Body of pancreas (tissue), 4 donors: ENCODE results near the gene ALKAL2. TPM values are rescaled to one million over a fixed set of nuclear protein-coding genes. Genes with fewer than 3 reads are reported as not detected.
A peak's percentile ranks its signal among the peaks of the same experiment; 100 is the strongest.

Experiments used
- ATAC-seq: fragments of 150-250 bp; one replicate; pipeline ENCODE4 v1.9.1; 2016
- DNase-seq, 4 donors: peaks; one replicate each; pipeline ENCODE4 v3.0.0-alpha.2; 2019
- H3K27ac ChIP-seq, 4 donors: fragments of 200-600 bp; sonication (generic); 1 replicate in 3 of 4; 2 replicates in 1 of 4; pipeline versions ENCODE4 v1.5.1 to v1.6.1; 2016 to 2019; ENCODE audit warnings: mild to moderate bottlenecking in 1 of 4, mixed read lengths in 1 of 4, moderate library complexity in 1 of 4
- H3K27me3 ChIP-seq, 2 donors: fragments of 200-600 bp; sonication (generic); one replicate each; pipeline ENCODE4 v1.6.0; 2016; ENCODE audit warnings: mild to moderate bottlenecking in 1 of 2
- H3K36me3 ChIP-seq, 2 donors: fragments of 200-600 bp; sonication (generic); replicated peaks in 1 of 2; 2 replicates each; pipeline ENCODE4 v1.5.1; 2016; ENCODE audit warnings: low read depth in 2 of 2; ENCODE audit not compliant: insufficient read depth in 1 of 2
- H3K4me1 ChIP-seq: fragments of 200-600 bp; sonication (generic); one replicate; pipeline ENCODE4 v1.6.0; 2016
- H3K4me3 ChIP-seq, 2 donors: fragments of 200-600 bp; sonication (generic); 1 replicate in 1 of 2; 2 replicates in 1 of 2; pipeline ENCODE4 v1.5.1; 2016 to 2019
- H3K9me3 ChIP-seq, 3 donors: fragments of 200-600 bp; sonication (generic); 1 replicate in 2 of 3; 2 replicates in 1 of 3; pipeline ENCODE4 v1.5.1; 2016
- CTCF ChIP-seq, 7 experiments: fragments of 450-650 bp in 4 of 7; fragments of 200-600 bp in 3 of 7; sonication (generic) in 3 of 7; IDR thresholded peaks; one replicate each; pipeline ENCODE4 v1.5.1; 2016 to 2019; ENCODE audit warnings: antibody characterized with exemption in 7 of 7
- POLR2A ChIP-seq, 3 donors: fragments of 450-650 bp; IDR thresholded peaks; one replicate each; pipeline ENCODE4 v1.6.1; 2016; ENCODE audit warnings: antibody characterized with exemption in 3 of 3, mild to moderate bottlenecking in 2 of 3
- WGBS, 2 donors: methylation state at CpG; one replicate each; pipeline ENCODE4 v1.1.5; 2017; 5-methylcytosine and 5-hydroxymethylcytosine counted together
- intact Hi-C: fragments of 100-400 bp; cut with DNase I; formaldehyde crosslinking; loops from one replicate; pipeline ENCODE4 v1.15.1; 2023
- total RNA-seq, 2 donors: library from RNA; depleted of rRNA; stranded (reverse); fragments of >200 nt; gene quantifications; one replicate each; pipeline ENCODE4 v1.1.0, GENCODE V29; 2016

The ALKAL2 gene
- total RNA-seq, 2 donors from 2014 or later: 56.6 to 104 TPM

- H3K27me3 ChIP-seq: no peaks in the 10 kb centered on the region
- no peak for TF ChIP-seq CTCF (IDR thresholded peaks at IDR 0.05)
- no peak for TF ChIP-seq POLR2A (IDR thresholded peaks at IDR 0.05)
- H3K36me3 ChIP-seq: peaks cover 0 to 7% of the 10 kb centered on the region in 2 donors
- intact Hi-C loops: no loop called here
- H3K27ac ChIP-seq: peak overlapping the region in 1 of 4 donors; percentile 8
- no peak overlapping the region for H3K4me3 ChIP-seq
- ATAC-seq (no peak), DNase-seq (no peak)
- 84 to 91% methylated on average over 7 of the region's 7 CpGs for WGBS, 2 donors
- no peaks in the 10 kb centered on the region for H3K9me3 ChIP-seq
- H3K4me1 ChIP-seq: peaks cover 35% of the 10 kb centered on the region
These were observed 33.6 kb downstream of the ALKAL2 start for GRCh38 chr2:254241-254640.

GRCh38 chr2:253202-253638, 34.7 kb downstream of the ALKAL2 start:
- DNase-seq (no peak), ATAC-seq (no peak)
- Histone ChIP-seq H3K27me3 (no peaks in the 10 kb centered on the region), H3K36me3 (peaks cover 0 to 9% of the 10 kb centered on the region in 2 donors), H3K4me3 (no peak overlapping the region), H3K4me1 (peaks cover 29% of the 10 kb centered on the region), H3K27ac (no peak overlapping the region), H3K9me3 (no peaks in the 10 kb centered on the region)
- intact Hi-C loops: no loop called here
- WGBS, 2 donors: 87 to 88% methylated on average over 8 of the region's 8 CpGs
- TF ChIP-seq POLR2A (IDR thresholded peaks at IDR 0.05): no peak
- TF ChIP-seq CTCF (IDR thresholded peaks at IDR 0.05): no peak

GRCh38 chr2:252001-252602, 35.8 kb downstream of the ALKAL2 start:
- H3K36me3 ChIP-seq: peaks cover 0 to 13% of the 10 kb centered on the region in 2 donors
- peaks cover 23% of the 10 kb centered on the region for H3K4me1 ChIP-seq
- TF ChIP-seq CTCF (IDR thresholded peaks at IDR 0.05): no peak
- TF ChIP-seq POLR2A (IDR thresholded peaks at IDR 0.05): no peak
- H3K9me3 ChIP-seq: no peaks in the 10 kb centered on the region
- no peak overlapping the region for H3K27ac ChIP-seq
- ATAC-seq: no peak
- H3K4me3 ChIP-seq: no peak overlapping the region
- 88 to 93% methylated on average over 6 of the region's 6 CpGs for WGBS, 2 donors
- intact Hi-C loops: no loop called here
- DNase-seq: no peak
- no peaks in the 10 kb centered on the region for H3K27me3 ChIP-seq

GRCh38 chr2:249538-250042, 38.3 kb downstream of the ALKAL2 start:
- 70 to 78% methylated on average over 15 of the region's 15 CpGs for WGBS, 2 donors
- peak overlapping the region in 1 of 4 donors; percentile 14 for H3K27ac ChIP-seq
- TF ChIP-seq CTCF (IDR thresholded peaks at IDR 0.05) (no peak), POLR2A (IDR thresholded peaks at IDR 0.05) (no peak)
- intact Hi-C loops: no loop called here
- H3K36me3 ChIP-seq: peaks cover 0 to 20% of the 10 kb centered on the region in 2 donors
- H3K9me3 ChIP-seq: no peaks in the 10 kb centered on the region
- no peak overlapping the region for H3K4me3 ChIP-seq
- H3K27me3 ChIP-seq: no peaks in the 10 kb centered on the region
- ATAC-seq: no peak
- peaks cover under 1% of the 10 kb centered on the region for H3K4me1 ChIP-seq
- no peak for DNase-seq

GRCh38 chr2:248724-249123, 39.2 kb downstream of the ALKAL2 start:
- H3K4me3 ChIP-seq: no peak overlapping the region
- no peaks in the 10 kb centered on the region for H3K27me3 ChIP-seq

More at GRCh38 chr2:248724-249123, 39.2 kb downstream of the ALKAL2 start:
- DNase-seq (no peak), ATAC-seq (no peak)
- WGBS, 2 donors: 80 to 86% methylated on average over 2 of the region's 2 CpGs
- Histone ChIP-seq H3K9me3 (no peaks in the 10 kb centered on the region), H3K27ac (no peak overlapping the region), H3K36me3 (peaks cover 0 to 25% of the 10 kb centered on the region in 2 donors), H3K4me1 (no peaks in the 10 kb centered on the region)
- intact Hi-C loops: no loop called here
- no peak for TF ChIP-seq POLR2A (IDR thresholded peaks at IDR 0.05)
- TF ChIP-seq CTCF (IDR thresholded peaks at IDR 0.05): no peak
